HepG2 (cell line): ENCODE results near the gene ARHGAP35. TPM values are rescaled to one million over a fixed set of nuclear protein-coding genes. Genes with fewer than 3 reads are reported as not detected.

Experiments
- KLF15 ChIP-seq: sonication (generic); formaldehyde crosslinking; IDR thresholded peaks from 2 replicates; pipeline ENCODE4 v1.8.1; 2023; ENCODE audit warnings: borderline replicate concordance, mild to moderate bottlenecking, inconsistent platforms, missing genetic modification reagents, mixed read lengths
- MTA1 ChIP-seq: sonication (generic); formaldehyde crosslinking; IDR thresholded peaks from 2 replicates; pipeline ENCODE4 v1.4.0; 2020; ENCODE audit warnings: missing genetic modification reagents, mild to moderate bottlenecking, borderline replicate concordance
- PHF20 ChIP-seq: sonication (generic); formaldehyde crosslinking; IDR thresholded peaks from 2 replicates; pipeline ENCODE4 v1.5.0; 2020; ENCODE audit warnings: mild to moderate bottlenecking, missing genetic modification reagents
- RXRB ChIP-seq: IDR thresholded peaks from 2 replicates; pipeline ENCODE4 v1.6.1; 2016; ENCODE audit warnings: borderline replicate concordance, missing genetic modification reagents, missing compliant biosample characterization
- THAP7 ChIP-seq: sonication (generic); formaldehyde crosslinking; IDR thresholded peaks from 2 replicates; pipeline ENCODE4 v1.8.1; 2023; ENCODE audit warnings: mild to moderate bottlenecking, missing genetic modification reagents
- THAP9 ChIP-seq: sonication (generic); formaldehyde crosslinking; IDR thresholded peaks from 2 replicates; pipeline ENCODE4; 2020; ENCODE audit warnings: missing genetic modification reagents, mild to moderate bottlenecking, borderline replicate concordance
- ZNF432 ChIP-seq: sonication (generic); formaldehyde crosslinking; IDR thresholded peaks from 2 replicates; pipeline ENCODE4 v1.5.0; 2020; ENCODE audit warnings: missing genetic modification reagents, mild to moderate bottlenecking, borderline replicate concordance
- ZNF510 ChIP-seq: sonication (generic); formaldehyde crosslinking; IDR thresholded peaks from 2 replicates; pipeline ENCODE4 v1.4.0; 2020; ENCODE audit warnings: low read depth, mild to moderate bottlenecking, missing genetic modification reagents
- ZNF546 ChIP-seq: sonication (generic); formaldehyde crosslinking; conservative IDR thresholded peaks from 2 replicates; pipeline ENCODE4 v1.8.1; 2023; ENCODE audit warnings: mild to moderate bottlenecking, missing genetic modification reagents
- ZSCAN5A ChIP-seq: sonication (generic); formaldehyde crosslinking; IDR thresholded peaks from 2 replicates; pipeline ENCODE4 v1.8.0; 2022; ENCODE audit warnings: mild to moderate bottlenecking, missing genetic modification reagents, borderline replicate concordance
- polyA plus RNA-seq, 8 experiments: library from polyadenylated mRNA; depleted of rRNA in 3 of 8; stranded (reverse) in 7 of 8; unstranded in 1 of 8; fragments of >200 nt; fragmentation: Illumina TruSeq in 4 of 8; extraction: Trizol in 4 of 8; gene quantifications; 2 replicates each; pipeline versions ENCODE4 v1.2.1 to v1.2.3, GENCODE V29; 2011 to 2016; ENCODE audit warnings: low read depth in 4 of 8, missing spikeins in 1 of 8, mixed read lengths in 1 of 8; ENCODE audit not compliant: insufficient read depth in 1 of 8
- total RNA-seq, 5 experiments: library from RNA; depleted of rRNA; stranded (reverse); fragments of >200 nt; fragmentation: Illumina TruSeq; extraction: Trizol; gene quantifications; 2 replicates each; pipeline ENCODE4 v1.2.3, GENCODE V29; 2016; ENCODE audit warnings: low read depth in 1 of 5

The ARHGAP35 gene
- total and polyA plus RNA-seq, 2 of the 13 experiments (the other 11 are each of a cell fraction or from before 2014, with no cell fraction given) = 30.1 to 30.2 TPM

GRCh38 chr19:46880431-46880830 is 19.6 kb downstream of the ARHGAP35 start (continued):
- TF ChIP-seq THAP7 = no peak
- TF ChIP-seq MTA1 (CRISPR knock-in tag) = no peak
- TF ChIP-seq RXRB (CRISPR knock-in tag) = no peak
- TF ChIP-seq KLF15 (CRISPR knock-in tag) = no peak
- TF ChIP-seq ZNF546 (CRISPR knock-in tag) = no peak
- TF ChIP-seq ZNF510 (CRISPR knock-in tag) = no peak
- no peak for TF ChIP-seq ZNF432 (CRISPR knock-in tag)
- no peak for TF ChIP-seq PHF20 (CRISPR knock-in tag)
- TF ChIP-seq THAP9 (CRISPR knock-in tag) = no peak
- TF ChIP-seq ZSCAN5A (CRISPR knock-in tag) = no peak
